Stimulated activated CD4-positive, alpha-beta T cell treated with anti-CD3 and anti-CD28 coated beads, Interleukin-12 subunit alpha, Interleukin-12 subunit beta, amount 100 ng/mL, for 4 hours (primary cell): ENCODE measurements around the gene TRIML1.

Experiments used
- DNase-seq: peaks from one replicate; pipeline ENCODE4 v3.0.0-alpha.2; 2020

The TRIML1 gene

GRCh38 chr4:188139141-188139540, at the start of gene TRIML1:
TSS of gene TRIML1 (plus strand) at chr4:188139441. CDS start at chr4:188139559, 118 bp downstream.
- DNase-seq, result no peak

GRCh38 chr4:188092824-188093223, 46.4 kb upstream of the TRIML1 start:
- DNase-seq, result no peak

GRCh38 chr4:188106454-188106853, 32.8 kb upstream of the TRIML1 start:
- DNase-seq, result no peak

GRCh38 chr4:188107931-188108843, 31.1 kb upstream of the TRIML1 start:
- no peak for DNase-seq

GRCh38 chr4:188109157-188109755, 30.0 kb upstream of the TRIML1 start, which contains the start of gene TRIML2:
TSS of gene TRIML2 (minus strand) at chr4:188109603. CDS start at chr4:188105368, 4,235 bp downstream.
- no peak for DNase-seq

GRCh38 chr4:188110036-188110435, 29.2 kb upstream of the TRIML1 start:
- DNase-seq, result no peak

- no peak for DNase-seq
Measured at GRCh38 chr4:188110741-188111471, 28.3 kb upstream of the TRIML1 start.

- no peak for DNase-seq
Measured at GRCh38 chr4:188111955-188112354, 27.3 kb upstream of the TRIML1 start.

- no peak for DNase-seq
Measured at GRCh38 chr4:188113156-188113555, 26.1 kb upstream of the TRIML1 start.

GRCh38 chr4:188117631-188118324, 21.5 kb upstream of the TRIML1 start:
- DNase-seq, result no peak

- DNase-seq, result no peak
Measured at GRCh38 chr4:188121530-188121929, 17.7 kb upstream of the TRIML1 start.

- DNase-seq, result no peak
Measured at GRCh38 chr4:188127214-188127874, 11.9 kb upstream of the TRIML1 start.

- no peak for DNase-seq
Measured at GRCh38 chr4:188130355-188130754, 8.9 kb upstream of the TRIML1 start.

- no peak for DNase-seq
Measured at GRCh38 chr4:188132232-188132631, 7.0 kb upstream of the TRIML1 start.

GRCh38 chr4:188138227-188138626, 1.0 kb upstream of the TRIML1 start:
- no peak for DNase-seq

GRCh38 chr4:188139671-188140070, 430 bp downstream of the TRIML1 start:
- DNase-seq, result no peak

GRCh38 chr4:188143731-188144130, 4.5 kb downstream of the TRIML1 start:
- no peak for DNase-seq

- DNase-seq, result no peak
Measured at GRCh38 chr4:188145601-188146000, 6.4 kb downstream of the TRIML1 start.

- no peak for DNase-seq
Measured at GRCh38 chr4:188146618-188147017, 7.4 kb downstream of the TRIML1 start.

GRCh38 chr4:188147176-188147575, 7.9 kb downstream of the TRIML1 start:
- no peak for DNase-seq

- no peak for DNase-seq
Measured at GRCh38 chr4:188147776-188148175, 8.5 kb downstream of the TRIML1 start.
